HG03097 (cell line): ENCODE data around the gene SRL.

Experiments used
- ATAC-seq: cut with Tn5 transposase; IDR thresholded peaks from one replicate; pipeline ENCODE4 v1.9.1; 2021; ENCODE audit not compliant: unreplicated experiment, low FRiP score

SRL gene

DNA sequence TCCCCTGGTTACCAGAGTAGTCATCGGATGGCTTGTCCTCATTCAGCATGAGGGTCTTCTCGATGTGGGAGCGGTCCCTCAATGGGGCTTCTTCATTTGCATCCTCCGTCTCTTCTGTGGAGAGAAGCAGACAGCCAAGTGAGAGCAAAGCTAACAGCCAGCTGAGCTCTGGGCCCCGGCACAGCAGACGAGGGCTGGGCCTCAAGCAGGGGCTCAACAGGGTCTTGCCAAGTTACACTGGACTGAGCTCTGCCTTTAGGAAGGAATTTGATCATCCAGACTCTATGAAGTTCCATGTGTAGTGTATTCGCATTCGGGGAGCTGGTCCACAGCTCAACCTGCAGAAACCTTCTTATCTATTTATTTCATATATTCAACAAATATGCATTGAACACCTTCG is 37.4 kb downstream of the SRL start:
- no peak for ATAC-seq

DNA sequence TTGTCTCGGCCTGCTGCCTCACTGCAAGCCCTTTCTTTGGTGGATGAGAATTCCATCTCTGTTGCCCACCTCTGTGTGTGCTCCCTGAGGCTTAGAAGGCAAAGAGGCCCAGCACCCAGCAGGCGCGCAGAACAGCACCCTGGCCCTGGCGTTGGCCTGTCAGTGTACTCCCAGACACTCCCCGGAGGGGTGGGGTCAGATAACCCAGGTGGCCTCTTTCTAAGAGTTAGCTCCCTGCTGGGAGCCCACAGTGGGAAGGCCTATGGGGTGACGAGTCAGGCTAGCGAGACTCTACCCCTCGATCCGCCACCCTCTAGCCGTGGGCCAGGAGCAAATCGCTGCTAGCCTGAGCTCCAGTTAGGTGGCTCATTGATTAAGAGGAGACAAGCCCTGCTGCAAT is 38.1 kb downstream of the SRL start:
- no peak for ATAC-seq

DNA sequence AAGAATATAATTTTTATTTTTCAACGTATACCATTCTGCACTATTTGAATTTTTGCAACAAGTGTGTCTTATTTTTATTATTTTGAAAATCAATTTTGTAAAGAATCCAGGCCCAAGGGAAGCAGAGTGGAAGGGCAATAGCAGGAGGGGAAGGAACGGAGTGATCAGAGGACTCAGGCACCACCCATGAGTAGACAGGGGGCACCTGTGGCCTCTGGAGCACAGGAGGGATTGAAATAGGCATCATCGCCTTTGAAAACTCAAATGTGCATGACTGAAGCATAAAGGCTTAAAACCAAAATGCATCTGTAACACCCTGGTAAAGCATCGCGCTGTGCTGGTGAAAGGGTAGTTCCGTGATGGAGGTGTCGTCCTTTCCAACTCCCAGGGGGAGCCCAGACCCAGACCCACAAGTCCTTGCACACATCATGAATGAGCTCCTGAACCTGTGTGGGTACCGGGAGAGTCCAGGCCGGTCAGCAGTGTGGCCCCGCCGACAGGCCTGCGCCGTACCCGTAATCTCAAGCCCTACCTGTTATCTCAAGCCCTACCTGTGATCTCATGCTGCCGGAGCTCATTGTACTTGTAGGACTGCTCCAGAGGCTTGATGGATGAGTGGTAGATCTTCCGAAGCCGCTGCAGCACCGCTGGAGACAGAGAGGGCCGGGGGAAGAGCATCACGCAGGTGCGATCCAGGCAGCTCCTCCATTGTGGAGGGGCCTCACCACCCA is 39.1 kb downstream of the SRL start:
- no peak for ATAC-seq

GRCh38 chr16:4200781-4201137 is 41.1 kb downstream of the SRL start:
- no peak for ATAC-seq

- ATAC-seq, result no peak
These were observed 41.7 kb downstream of the SRL start for GRCh38 chr16:4200000-4200780.

- ATAC-seq, result no peak
These were observed 43.1 kb downstream of the SRL start for GRCh38 chr16:4198816-4199215.

DNA sequence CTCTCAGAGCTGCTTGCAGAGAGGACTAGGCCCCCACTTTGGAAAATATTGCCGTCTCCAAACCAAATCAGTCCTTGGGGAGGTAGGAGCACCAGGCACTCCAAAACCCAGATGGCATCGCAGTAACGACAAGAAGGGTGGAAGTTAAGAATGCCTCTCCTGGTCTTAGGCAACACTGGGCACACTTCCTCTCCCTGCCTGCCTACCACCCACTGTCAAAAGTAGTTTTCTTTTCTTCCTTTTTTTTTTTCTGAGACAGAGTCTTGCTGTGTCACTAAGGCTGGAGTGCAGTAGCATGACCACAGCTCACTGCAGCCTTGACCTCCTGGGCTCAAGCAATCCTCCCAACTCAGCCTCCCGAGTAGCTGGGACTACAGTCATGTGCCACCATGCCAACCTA is 47.2 kb downstream of the SRL start:
- ATAC-seq, result no peak

DNA sequence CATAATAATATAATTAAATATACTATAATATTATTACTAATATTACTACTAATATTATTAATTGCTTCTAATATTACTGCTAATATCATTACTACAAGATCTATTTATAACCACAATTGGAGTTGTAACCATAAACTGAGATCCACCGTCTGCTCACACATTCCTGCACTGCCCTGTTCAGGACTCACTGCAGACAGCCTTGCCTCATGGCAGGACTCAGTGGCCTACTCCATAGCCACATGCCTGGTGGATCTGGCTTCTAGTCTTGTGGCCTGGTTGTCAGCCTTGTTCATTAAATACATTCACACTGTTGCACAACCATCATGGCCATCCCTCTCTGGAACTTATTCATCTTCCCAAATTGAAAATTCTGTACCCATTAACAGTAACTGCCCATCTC is 48.0 kb downstream of the SRL start:
- no peak for ATAC-seq

GRCh38 chr16:4192206-4192605 is 49.7 kb downstream of the SRL start:
- no peak for ATAC-seq

GRCh38 chr16:4190712-4191333 is 51.1 kb downstream of the SRL start:
- ATAC-seq, result no peak

GRCh38 chr16:4190086-4190485 is 51.8 kb downstream of the SRL start:
- no peak for ATAC-seq

DNA sequence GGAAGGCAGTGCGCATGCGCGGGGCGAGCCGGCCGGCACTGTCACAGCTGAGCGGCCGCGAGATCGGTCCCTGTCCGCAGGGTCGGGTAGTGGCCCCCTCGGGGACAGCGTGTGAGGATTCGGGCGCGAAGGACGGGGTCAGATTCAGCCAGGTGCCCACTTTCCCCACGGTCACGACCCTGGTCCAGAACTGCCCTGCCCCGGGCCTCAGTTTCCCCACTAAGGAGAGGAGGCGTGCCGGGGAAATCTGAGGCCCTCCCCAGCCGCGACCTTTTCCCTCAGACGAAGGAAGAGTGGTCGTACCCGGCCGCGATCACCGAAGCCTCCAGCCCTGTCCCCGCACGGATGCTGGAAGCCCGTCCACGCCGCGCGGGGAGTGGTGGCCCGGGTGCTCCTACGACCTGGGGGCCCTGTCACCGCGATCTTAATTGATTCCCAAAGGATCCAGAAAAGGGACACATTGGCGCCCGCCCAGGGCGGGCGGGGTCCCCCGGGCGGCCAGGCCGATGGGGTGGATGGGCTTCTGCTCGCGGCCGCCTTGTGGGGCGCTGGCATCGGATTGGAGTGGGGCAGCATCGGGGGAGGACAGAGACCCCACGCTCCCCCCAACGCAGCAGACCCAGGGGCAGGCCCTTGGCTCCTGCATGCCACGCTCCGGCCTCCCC is 57.7 kb downstream of the SRL start:
- ATAC-seq, result no peak

- peak; percentile 70 for ATAC-seq
These were observed 58.4 kb downstream of the SRL start for GRCh38 chr16:4183237-4184037.

GRCh38 chr16:4182581-4183236 is 59.2 kb downstream of the SRL start:
- peak; percentile 42 for ATAC-seq

GRCh38 chr16:4180511-4180910 is 61.4 kb downstream of the SRL start:
- ATAC-seq, result no peak

DNA sequence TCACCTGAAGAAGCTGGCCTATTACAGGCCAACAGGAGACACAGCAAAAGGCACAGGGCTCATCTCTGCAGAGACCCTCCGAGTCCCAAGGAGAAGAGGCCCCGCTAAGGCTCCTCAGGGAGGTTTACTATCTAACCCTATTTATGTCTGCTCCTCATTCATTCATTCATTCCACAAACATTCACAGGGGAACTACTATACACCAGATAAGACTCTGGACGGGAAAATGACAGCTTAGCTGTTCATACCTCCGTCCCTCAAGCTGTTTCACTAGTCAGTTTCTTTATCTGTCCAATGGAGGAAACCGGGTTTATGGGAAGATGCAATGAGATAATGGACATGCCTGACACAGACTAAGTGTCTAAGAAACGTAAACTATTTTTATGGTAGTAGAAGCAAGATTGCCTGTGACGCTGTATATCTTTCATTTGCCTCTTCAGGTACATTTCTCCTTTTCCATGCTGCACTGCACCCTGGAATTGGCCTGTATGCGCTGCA is 62.1 kb downstream of the SRL start:
- no peak for ATAC-seq

- ATAC-seq, result no peak
These were observed 62.9 kb downstream of the SRL start for GRCh38 chr16:4179020-4179419.

- no peak for ATAC-seq
These were observed 63.3 kb downstream of the SRL start for GRCh38 chr16:4178468-4179010.

DNA sequence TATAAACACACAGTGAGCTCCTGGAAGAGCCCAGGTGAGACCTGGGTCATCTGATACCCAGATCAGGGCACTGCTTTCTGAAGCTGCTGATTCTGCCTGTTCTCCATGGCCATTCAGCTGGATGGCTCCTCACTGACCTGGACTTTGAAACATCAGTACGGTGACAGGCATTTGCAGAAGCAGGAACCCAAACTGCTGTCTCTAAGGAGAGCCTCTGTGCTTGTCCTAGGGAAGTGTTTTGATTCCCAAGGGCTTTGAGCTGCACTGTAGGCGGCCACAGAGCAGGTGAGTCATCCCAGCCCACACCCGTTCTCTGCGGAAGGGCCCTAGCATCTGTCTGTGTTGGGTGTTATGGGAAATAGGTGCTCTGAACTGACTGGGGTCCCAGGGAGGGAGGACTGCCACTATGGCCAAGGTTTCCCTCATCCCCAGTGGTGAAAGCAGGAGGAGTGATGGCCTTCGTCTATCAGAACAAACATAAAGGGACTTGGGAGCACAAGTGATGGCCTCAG is 64.9 kb downstream of the SRL start:
- no peak for ATAC-seq
